ENCODE measurements around the gene REEP5. TPM values are rescaled to one million over a fixed set of nuclear protein-coding genes. Genes with fewer than 3 reads are reported as not detected.

REEP5 gene
- total RNA-seq, 1 experiment from 2014 or later = 65.2 TPM

DNA sequence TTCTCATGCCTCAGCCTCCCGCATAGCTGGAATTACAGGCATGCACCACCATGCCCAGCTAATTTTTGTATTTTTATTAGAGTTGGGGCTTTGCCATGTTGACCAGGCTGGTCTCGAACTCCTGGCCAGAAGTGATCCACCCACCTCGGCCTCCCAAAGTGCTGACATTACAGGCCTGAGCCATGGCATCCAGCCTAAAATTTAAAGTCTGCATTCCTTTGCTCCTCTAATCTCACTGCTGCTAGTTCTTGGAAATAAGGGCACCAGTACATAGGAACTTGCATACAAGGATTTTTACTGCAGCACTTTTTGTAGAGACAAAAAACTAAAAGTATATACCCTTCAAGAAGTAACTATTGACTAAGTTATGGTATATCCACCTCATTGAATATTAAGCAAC is 34.6 kb upstream of the REEP5 start:
- no peak for DNase-seq (ENCODE audit: unreplicated experiment)
- H3K4me1 Mint-ChIP-seq (ENCODE audit: insufficient read depth, unreplicated experiment) = peaks cover 29% of the 10 kb centered on the region
- POLR2A ChIA-PET = interaction anchor here (0.7 to 1.5 kb wide), 3 partner anchors 19 to 78 kb away, joined by 3 read pairs; partner anchors contain the start of gene DCP2
- TF ChIP-seq, protein P1, sequence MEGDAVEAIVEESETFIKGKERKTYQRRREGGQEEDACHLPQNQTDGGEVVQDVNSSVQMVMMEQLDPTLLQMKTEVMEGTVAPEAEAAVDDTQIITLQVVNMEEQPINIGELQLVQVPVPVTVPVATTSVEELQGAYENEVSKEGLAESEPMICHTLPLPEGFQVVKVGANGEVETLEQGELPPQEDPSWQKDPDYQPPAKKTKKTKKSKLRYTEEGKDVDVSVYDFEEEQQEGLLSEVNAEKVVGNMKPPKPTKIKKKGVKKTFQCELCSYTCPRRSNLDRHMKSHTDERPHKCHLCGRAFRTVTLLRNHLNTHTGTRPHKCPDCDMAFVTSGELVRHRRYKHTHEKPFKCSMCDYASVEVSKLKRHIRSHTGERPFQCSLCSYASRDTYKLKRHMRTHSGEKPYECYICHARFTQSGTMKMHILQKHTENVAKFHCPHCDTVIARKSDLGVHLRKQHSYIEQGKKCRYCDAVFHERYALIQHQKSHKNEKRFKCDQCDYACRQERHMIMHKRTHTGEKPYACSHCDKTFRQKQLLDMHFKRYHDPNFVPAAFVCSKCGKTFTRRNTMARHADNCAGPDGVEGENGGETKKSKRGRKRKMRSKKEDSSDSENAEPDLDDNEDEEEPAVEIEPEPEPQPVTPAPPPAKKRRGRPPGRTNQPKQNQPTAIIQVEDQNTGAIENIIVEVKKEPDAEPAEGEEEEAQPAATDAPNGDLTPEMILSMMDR (IDR thresholded peaks at IDR 0.05; ENCODE audit: unreplicated experiment) = no peak
- no TSS peak for BruUV-seq (replicated peaks)
- intact Hi-C loops (cut with micrococcal nuclease) = no loop called here
- no peak overlapping the region for H3K4me3 Mint-ChIP-seq (ENCODE audit: unreplicated experiment)
- H3K27me3 Mint-ChIP-seq (ENCODE audit: insufficient read depth, unreplicated experiment) = no peaks in the 10 kb centered on the region
- H3K36me3 Mint-ChIP-seq (ENCODE audit: insufficient read depth, unreplicated experiment) = no peaks in the 10 kb centered on the region
- CTCF ChIA-PET = interaction anchor here (0.6 kb wide), 1 partner anchor 181 kb away, joined by 3 read pairs; no protein-coding TSS in a partner anchor
- H3K9me3 Mint-ChIP-seq (ENCODE audit: unreplicated experiment) = no peaks in the 10 kb centered on the region
- no peak overlapping the region for H3K27ac Mint-ChIP-seq (ENCODE audit: low read depth, unreplicated experiment)

DNA sequence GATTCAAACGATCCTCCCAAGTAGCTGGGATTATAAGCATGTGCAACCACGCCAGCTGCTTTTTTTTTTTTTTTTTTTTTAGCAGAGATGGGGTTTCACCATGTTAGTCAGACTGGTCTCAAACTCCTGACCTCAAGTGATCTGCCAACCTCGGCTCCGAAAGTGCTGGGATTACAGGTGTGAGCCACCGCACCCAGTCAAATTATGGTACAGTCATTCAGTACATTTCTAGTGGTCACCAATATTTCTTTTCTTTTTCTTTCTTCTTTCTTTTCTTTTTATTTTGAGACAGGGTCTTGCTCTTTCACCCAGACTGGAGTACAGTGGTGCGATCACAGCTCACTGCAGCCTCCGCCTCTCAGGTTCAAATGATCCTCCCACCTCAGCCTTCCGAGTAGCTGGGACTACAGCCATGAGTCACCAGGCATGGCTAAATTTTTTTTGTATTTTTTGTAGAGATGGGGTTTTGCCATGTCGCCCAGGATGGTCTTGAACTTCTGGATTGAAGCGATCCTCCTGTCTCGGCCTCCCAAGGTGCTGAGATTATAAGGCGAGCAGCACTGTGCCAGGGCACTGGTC is 29.2 kb upstream of the REEP5 start:
- H3K27ac Mint-ChIP-seq (ENCODE audit: low read depth, unreplicated experiment) = no peak overlapping the region
- POLR2A ChIA-PET = interaction anchor here (1.5 kb wide), 1 partner anchor 25 kb away, joined by 3 read pairs; no protein-coding TSS in a partner anchor
- BruUV-seq (replicated peaks) = no TSS peak
- no peaks in the 10 kb centered on the region for H3K4me1 Mint-ChIP-seq (ENCODE audit: insufficient read depth, unreplicated experiment)
- H3K27me3 Mint-ChIP-seq (ENCODE audit: insufficient read depth, unreplicated experiment) = no peaks in the 10 kb centered on the region
- TF ChIP-seq, protein P1 (IDR thresholded peaks at IDR 0.05; ENCODE audit: unreplicated experiment) = no peak
- H3K36me3 Mint-ChIP-seq (ENCODE audit: insufficient read depth, unreplicated experiment) = no peaks in the 10 kb centered on the region
- DNase-seq (ENCODE audit: unreplicated experiment) = no peak
- intact Hi-C loops (cut with micrococcal nuclease) = no loop called here
- no peak overlapping the region for H3K4me3 Mint-ChIP-seq (ENCODE audit: unreplicated experiment)
- CTCF ChIA-PET = interaction anchor here (0.6 to 0.7 kb wide), 6 partner anchors 13 to 873 kb away, joined by 3 read pairs; no protein-coding TSS in a partner anchor
- no peaks in the 10 kb centered on the region for H3K9me3 Mint-ChIP-seq (ENCODE audit: unreplicated experiment)

DNA sequence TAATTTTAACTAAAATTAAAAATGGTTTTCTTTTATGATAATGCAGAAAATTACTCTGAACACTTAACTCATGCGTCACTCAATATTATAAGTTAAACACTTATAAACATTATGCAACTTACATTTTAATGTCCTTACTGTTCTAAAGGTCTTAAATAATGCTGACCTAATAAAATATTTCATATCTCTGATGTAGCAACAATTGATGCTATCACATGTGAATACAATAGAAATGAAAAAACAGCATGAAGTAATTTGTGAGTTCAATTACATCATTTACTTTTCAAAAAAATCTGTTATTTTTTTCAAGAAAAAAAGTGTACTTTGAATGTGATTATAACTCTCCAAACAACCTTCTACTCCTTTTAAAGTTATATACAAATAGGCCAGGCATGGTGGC is 26.4 kb upstream of the REEP5 start:
- no peaks in the 10 kb centered on the region for H3K27me3 Mint-ChIP-seq (ENCODE audit: insufficient read depth, unreplicated experiment)
- H3K4me1 Mint-ChIP-seq (ENCODE audit: insufficient read depth, unreplicated experiment) = no peaks in the 10 kb centered on the region
- no peak overlapping the region for H3K4me3 Mint-ChIP-seq (ENCODE audit: unreplicated experiment)
- intact Hi-C loops (cut with micrococcal nuclease) = no loop called here
- TF ChIP-seq, protein P1 (IDR thresholded peaks at IDR 0.05; ENCODE audit: unreplicated experiment) = no peak
- H3K9me3 Mint-ChIP-seq (ENCODE audit: unreplicated experiment) = no peaks in the 10 kb centered on the region
- POLR2A ChIA-PET = interaction anchor here (0.6 kb wide), 1 partner anchor 22 kb away, joined by 3 read pairs; no protein-coding TSS in a partner anchor
- no peaks in the 10 kb centered on the region for H3K36me3 Mint-ChIP-seq (ENCODE audit: insufficient read depth, unreplicated experiment)
- BruUV-seq (replicated peaks) = no TSS peak
- CTCF ChIA-PET = interaction anchor here (0.8 to 1.2 kb wide), 3 partner anchors 12 to 27 kb away, joined by 3 to 5 read pairs (median 5); partner anchors contain the start of gene REEP5
- no peak for DNase-seq (ENCODE audit: unreplicated experiment)
- H3K27ac Mint-ChIP-seq (ENCODE audit: low read depth, unreplicated experiment) = no peak overlapping the region

DNA sequence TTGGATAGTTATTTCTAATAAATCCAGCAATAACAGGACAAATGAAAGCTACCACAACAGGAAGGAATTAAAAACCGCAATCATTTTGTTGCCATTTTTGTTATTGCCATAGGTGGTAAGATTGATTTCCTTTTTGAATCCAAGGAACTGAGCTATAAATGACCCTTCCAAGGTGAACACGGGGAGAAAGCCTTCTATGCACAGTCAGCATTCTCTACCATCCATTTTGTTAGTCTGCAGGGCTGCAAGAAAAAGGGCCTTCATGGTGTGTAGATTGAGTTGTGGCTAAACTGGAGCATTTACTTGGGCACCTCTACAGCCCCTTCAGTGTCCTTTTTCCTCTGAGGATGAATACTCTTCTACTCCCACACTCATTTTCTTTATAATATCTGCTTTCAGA is 18.6 kb upstream of the REEP5 start:
- no peaks in the 10 kb centered on the region for H3K9me3 Mint-ChIP-seq (ENCODE audit: unreplicated experiment)
- H3K27me3 Mint-ChIP-seq (ENCODE audit: insufficient read depth, unreplicated experiment) = no peaks in the 10 kb centered on the region
- no TSS peak for BruUV-seq (replicated peaks)
- POLR2A ChIA-PET = interaction anchor here (0.6 kb wide), 1 partner anchor 80 kb away, joined by 3 read pairs; the partner anchor contains the start of gene SRP19
- no peak for DNase-seq (ENCODE audit: unreplicated experiment)
- no peaks in the 10 kb centered on the region for H3K36me3 Mint-ChIP-seq (ENCODE audit: insufficient read depth, unreplicated experiment)
- TF ChIP-seq, protein P1 (IDR thresholded peaks at IDR 0.05; ENCODE audit: unreplicated experiment) = no peak
- H3K4me3 Mint-ChIP-seq (ENCODE audit: unreplicated experiment) = no peak overlapping the region
- H3K4me1 Mint-ChIP-seq (ENCODE audit: insufficient read depth, unreplicated experiment) = no peaks in the 10 kb centered on the region
- CTCF ChIA-PET = no interaction called here
- intact Hi-C loops (cut with micrococcal nuclease) = no loop called here
- no peak overlapping the region for H3K27ac Mint-ChIP-seq (ENCODE audit: low read depth, unreplicated experiment)
